ENCODE results near the gene KRTAP10-11.
A peak's percentile ranks its signal among the peaks of the same experiment; 100 is the strongest.
"Not testable (repeated sequence)": the region's sequence is repeated elsewhere in the genome, so short reads cannot be mapped to it uniquely, and the experiment has no call there.

Gene KRTAP10-11

DNA sequence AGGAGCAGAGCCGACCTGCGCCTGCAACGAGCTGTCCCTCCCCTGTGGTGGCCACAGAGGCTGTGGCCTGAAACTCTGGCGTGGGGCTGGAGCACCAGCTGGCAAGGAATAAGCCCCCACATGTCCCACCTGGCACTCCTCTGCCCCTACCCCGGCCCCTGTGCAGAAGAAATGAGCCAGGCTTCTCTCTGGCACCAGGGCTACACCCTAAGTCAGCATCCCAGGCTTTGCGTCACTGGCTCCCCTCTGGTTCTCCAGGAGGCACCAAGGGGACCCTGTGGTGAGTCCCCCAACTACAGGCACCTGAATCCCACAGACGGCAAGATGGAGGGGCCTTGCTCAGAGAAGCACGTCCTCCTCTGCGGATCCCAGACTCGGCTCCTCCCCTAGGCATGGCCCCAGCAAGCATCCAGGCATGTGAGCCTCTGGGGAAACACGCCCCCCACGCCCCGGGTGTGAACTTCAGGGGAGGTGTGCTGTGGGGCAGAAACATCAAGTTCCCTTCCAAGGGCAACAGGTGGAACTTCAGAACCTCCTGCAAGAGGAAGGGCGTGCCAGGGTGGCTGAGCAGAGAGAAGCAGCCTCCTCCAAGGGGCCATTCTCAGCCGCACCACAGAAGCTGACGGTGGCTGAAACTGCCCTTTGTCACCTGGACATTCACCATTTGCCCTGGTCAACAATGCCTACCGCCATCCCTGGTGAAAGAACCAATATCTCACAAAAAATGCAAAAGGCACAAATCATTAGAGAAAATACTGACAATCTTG lies 42.9 kb upstream of the KRTAP10-11 start:
- Histone ChIP-seq H3K9me3 (replicated peaks in 1 of 11) (peaks cover 6 to 25% (median 20%) of the 10 kb centered on the region in 11 experiments; a peak in 21 of 22 replicates), H3K4me3 (no peak overlapping the region), H3K36me3 (no peaks in the 10 kb centered on the region), H3K27me3 (no peaks in the 10 kb centered on the region), H3K9ac (no peak overlapping the region), H3K4me2 (no peak overlapping the region), H3K4me1 (no peaks in the 10 kb centered on the region; a peak in 1 of 20 replicates), H3K27ac (no peak overlapping the region), H4K20me1 (no peaks in the 10 kb centered on the region)
- TF ChIP-seq Cebpa-rat (IDR thresholded peaks at IDR 0.05) = no peak

DNA sequence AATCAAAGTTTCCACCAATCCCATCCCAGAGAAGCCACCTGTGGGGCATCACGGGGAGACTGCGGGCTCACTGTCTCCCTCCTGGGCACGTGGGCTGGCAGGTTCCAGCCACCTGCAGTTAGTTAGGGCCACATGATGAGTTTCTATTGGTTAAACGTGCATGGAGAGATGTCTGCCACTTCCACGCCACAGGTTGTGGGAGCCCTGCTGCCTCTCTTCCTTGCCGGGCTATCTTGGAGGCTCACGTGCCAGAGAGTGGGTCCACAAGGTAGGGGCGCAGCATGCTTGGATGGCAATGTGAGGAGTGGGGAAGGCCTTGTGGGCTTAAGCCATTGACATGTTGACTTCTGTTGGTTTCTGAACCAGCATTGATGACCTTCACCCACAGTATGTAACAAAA lies 42.3 kb upstream of the KRTAP10-11 start:
- Histone ChIP-seq H4K20me1 (no peaks in the 10 kb centered on the region), H3K4me3 (no peak overlapping the region), H3K36me3 (no peaks in the 10 kb centered on the region), H3K9ac (no peak overlapping the region), H3K27me3 (no peaks in the 10 kb centered on the region), H3K27ac (no peak overlapping the region), H3K9me3 (replicated peaks in 1 of 11) (peaks cover 10 to 32% (median 19%) of the 10 kb centered on the region in 11 experiments), H3K4me1 (no peaks in the 10 kb centered on the region; a peak in 1 of 20 replicates), H3K4me2 (no peak overlapping the region)
- TF ChIP-seq Cebpa-rat (IDR thresholded peaks at IDR 0.05) = no peak

DNA sequence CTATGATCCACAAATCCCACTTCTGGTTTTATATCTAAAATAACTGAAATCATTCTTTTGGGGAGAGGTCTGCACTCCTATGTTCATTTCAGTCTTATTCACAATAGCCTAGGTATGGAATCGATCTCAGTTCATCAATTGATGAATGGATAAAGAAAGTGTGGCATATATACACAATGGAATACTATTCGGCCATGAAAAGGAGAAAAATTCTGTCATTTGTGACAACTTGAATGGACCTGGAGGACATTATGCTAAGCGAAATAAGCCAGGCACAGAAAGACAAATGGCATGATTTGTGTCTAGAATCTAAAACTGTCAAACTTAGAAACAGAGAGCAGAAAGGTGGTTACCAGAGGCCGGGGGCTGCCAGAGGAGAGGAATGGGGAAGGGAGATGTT lies 39.7 kb upstream of the KRTAP10-11 start:
- H3K9me3 ChIP-seq (replicated peaks in 1 of 11) = peaks cover 36 to 57% (median 45%) of the 10 kb centered on the region in 11 experiments
- H3K4me3 ChIP-seq = no peak overlapping the region
- H3K27me3 ChIP-seq = no peaks in the 10 kb centered on the region
- H3K9ac ChIP-seq = no peak overlapping the region
- no peak for TF ChIP-seq Cebpa-rat (IDR thresholded peaks at IDR 0.05)
- H3K36me3 ChIP-seq = peaks cover 0 to 7% (median 0%) of the 10 kb centered on the region in 11 experiments; a peak in 4 of 22 replicates
- H3K27ac ChIP-seq = no peak overlapping the region
- H3K4me2 ChIP-seq = no peak overlapping the region
- no peaks in the 10 kb centered on the region; a peak in 1 of 20 replicates for H3K4me1 ChIP-seq
- H4K20me1 ChIP-seq = no peaks in the 10 kb centered on the region

DNA sequence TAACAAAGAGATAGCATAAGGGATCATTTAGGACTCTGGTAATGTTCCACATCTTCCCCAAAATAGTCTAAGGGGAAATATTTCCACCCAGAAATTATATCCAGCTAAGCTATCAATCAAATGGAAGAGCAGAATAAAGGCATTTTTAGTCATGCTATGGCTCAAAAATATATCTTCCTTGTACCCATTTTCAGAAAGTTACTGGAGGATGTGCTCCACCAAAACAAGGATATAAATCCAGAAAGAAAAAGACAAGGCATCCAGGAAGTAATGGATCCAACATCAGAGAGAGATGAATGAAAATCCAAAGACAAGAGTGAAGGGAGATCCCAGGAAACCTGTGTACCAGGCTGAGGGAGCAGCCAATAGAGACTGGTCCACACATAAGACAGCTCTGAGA lies 37.0 kb upstream of the KRTAP10-11 start:
- peaks cover 0 to 7% (median 0%) of the 10 kb centered on the region in 11 experiments; a peak in 4 of 22 replicates for H3K36me3 ChIP-seq
- H3K4me3 ChIP-seq = no peak overlapping the region
- H3K27me3 ChIP-seq = no peaks in the 10 kb centered on the region
- H4K20me1 ChIP-seq = no peaks in the 10 kb centered on the region
- H3K27ac ChIP-seq = no peak overlapping the region
- H3K9ac ChIP-seq = no peak overlapping the region
- peaks cover 38 to 55% (median 46%) of the 10 kb centered on the region in 11 experiments for H3K9me3 ChIP-seq (replicated peaks in 1 of 11)
- no peak overlapping the region for H3K4me2 ChIP-seq
- H3K4me1 ChIP-seq = peaks cover 0 to 4% (median 1%) of the 10 kb centered on the region in 10 experiments; a peak in 8 of 20 replicates
- no peak for TF ChIP-seq Cebpa-rat (IDR thresholded peaks at IDR 0.05)

DNA sequence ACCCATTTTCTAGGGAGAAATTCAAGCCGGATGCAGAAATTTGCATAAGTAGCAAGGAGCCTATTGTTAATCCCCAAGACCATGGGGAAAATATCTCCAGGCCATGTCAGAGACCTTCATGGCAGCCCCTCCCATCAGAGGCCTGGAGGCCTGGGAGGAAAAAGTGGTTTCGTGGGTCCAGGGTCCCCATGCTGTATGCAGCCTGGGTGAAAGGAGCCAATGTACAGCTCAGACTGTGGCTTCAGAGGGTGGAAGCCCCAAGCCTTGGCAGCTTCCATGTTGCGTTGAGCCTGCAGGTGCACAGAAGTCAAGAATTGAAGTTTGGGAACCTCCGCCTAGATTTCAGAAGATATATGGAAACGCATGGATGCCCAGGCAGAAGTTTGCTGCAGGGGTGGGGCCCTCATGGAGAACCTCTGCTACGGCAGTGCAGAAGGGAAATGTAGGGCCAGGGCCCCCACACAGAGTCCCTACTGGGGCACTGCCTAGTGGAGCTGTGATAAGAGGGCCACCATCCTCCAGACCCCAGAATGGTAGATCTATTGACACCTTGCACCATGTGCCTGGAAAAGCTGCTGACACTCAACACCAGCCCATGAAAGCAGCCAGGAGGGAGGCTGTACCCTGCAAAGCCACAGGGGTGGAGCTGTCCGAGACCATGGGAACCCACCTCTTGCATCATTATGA lies 35.9 kb upstream of the KRTAP10-11 start:
- not testable (repeated sequence) for H3K9ac ChIP-seq, H3K27me3 ChIP-seq, H3K27ac ChIP-seq, H4K20me1 ChIP-seq, H3K4me2 ChIP-seq, H3K36me3 ChIP-seq
- Histone ChIP-seq H3K4me3 (peak overlapping the region in 1 of 10 experiments; percentile 15; a peak in 1 of 20 replicates), H3K4me1 (peaks cover 0 to 15% (median 12%) of the 10 kb centered on the region in 10 experiments; a peak in 13 of 20 replicates), H3K9me3 (replicated peaks in 1 of 11) (peaks cover 36 to 52% (median 40%) of the 10 kb centered on the region in 11 experiments)

DNA sequence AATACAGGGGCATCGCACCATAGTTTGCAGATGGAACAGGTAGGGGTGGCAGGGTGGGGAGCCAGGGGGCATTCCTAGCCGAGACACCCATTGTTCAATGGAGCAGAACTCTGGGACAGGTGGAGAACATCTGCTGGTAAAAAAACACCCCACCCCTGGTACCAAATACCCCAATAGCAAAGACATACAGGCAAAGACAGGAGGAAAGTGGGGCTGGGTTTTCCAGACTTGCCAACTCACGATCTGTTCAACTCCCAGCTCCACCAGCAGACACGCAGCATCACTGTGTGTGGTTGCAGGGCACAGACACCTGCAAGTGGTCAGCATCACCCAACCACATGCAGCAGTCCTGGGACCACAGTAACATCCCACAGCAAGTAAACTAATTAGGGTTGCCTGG lies 34.7 kb upstream of the KRTAP10-11 start:
- Histone ChIP-seq H3K4me1 (peaks cover 0 to 28% (median 23%) of the 10 kb centered on the region in 10 experiments; a peak in 16 of 20 replicates), H3K4me2 (no peak overlapping the region)

DNA sequence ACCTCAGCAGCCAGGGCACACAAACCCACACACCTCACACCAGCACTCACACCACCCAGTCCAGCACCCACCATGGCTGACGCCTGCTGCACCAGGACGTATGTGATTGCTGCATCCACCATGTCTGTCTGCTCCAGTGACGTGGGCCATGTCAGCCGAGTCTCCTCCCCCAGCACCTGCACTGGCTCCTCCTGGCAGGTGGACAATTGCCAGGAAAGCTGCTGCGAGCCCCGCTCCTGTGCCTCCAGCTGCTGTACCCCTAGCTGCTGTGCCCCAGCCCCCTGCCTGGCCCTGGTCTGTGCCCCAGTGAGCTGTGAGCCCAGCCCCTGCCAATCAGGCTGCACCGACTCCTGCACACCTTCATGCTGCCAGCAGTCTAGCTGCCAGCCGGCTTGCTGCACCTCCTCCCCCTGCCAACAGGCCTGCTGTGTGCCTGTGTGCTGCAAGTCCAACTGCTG lies 34.2 kb upstream of the KRTAP10-11 start, which contains the start of gene KRTAP10-8:
TSS of gene KRTAP10-8 (plus strand) at position 51 of the 458 bp plus-strand sequence. CDS start at position 73, 22 bp downstream.
- no peak for TF ChIP-seq Cebpa-rat (IDR thresholded peaks at IDR 0.05)
- no peaks in the 10 kb centered on the region for H4K20me1 ChIP-seq
- no peak within 1 kb of the TSS for H3K27ac ChIP-seq
- peaks cover 0 to 5% (median 0%) of the 10 kb centered on the region in 11 experiments; a peak in 3 of 22 replicates for H3K27me3 ChIP-seq
- H3K9ac ChIP-seq = no peak within 1 kb of the TSS
- no peak within 1 kb of the TSS for H3K4me3 ChIP-seq
- H3K36me3 ChIP-seq = peaks cover 0 to 7% (median 0%) of the 10 kb centered on the region in 11 experiments; a peak in 4 of 22 replicates
- H3K4me2 ChIP-seq = no peak within 1 kb of the TSS; a peak in 1 of 22 replicates
- peaks cover 36 to 45% (median 37%) of the 10 kb centered on the region in 11 experiments for H3K9me3 ChIP-seq (replicated peaks in 1 of 11)
- peaks cover 4 to 33% (median 26%) of the 10 kb centered on the region in 10 experiments for H3K4me1 ChIP-seq

More for the DNA sequence above, 34.7 kb upstream of the KRTAP10-11 start:
- no peak for TF ChIP-seq Cebpa-rat (IDR thresholded peaks at IDR 0.05)
- H3K9ac ChIP-seq = no peak overlapping the region
- H3K27ac ChIP-seq = no peak overlapping the region
- H3K27me3 ChIP-seq = peaks cover 0 to 5% (median 0%) of the 10 kb centered on the region in 11 experiments; a peak in 3 of 22 replicates
- no peak overlapping the region for H3K4me3 ChIP-seq
- H3K9me3 ChIP-seq (replicated peaks in 1 of 11) = peaks cover 36 to 46% (median 39%) of the 10 kb centered on the region in 11 experiments
- H4K20me1 ChIP-seq = no peaks in the 10 kb centered on the region
- peaks cover 0 to 7% (median 0%) of the 10 kb centered on the region in 11 experiments; a peak in 4 of 22 replicates for H3K36me3 ChIP-seq

DNA sequence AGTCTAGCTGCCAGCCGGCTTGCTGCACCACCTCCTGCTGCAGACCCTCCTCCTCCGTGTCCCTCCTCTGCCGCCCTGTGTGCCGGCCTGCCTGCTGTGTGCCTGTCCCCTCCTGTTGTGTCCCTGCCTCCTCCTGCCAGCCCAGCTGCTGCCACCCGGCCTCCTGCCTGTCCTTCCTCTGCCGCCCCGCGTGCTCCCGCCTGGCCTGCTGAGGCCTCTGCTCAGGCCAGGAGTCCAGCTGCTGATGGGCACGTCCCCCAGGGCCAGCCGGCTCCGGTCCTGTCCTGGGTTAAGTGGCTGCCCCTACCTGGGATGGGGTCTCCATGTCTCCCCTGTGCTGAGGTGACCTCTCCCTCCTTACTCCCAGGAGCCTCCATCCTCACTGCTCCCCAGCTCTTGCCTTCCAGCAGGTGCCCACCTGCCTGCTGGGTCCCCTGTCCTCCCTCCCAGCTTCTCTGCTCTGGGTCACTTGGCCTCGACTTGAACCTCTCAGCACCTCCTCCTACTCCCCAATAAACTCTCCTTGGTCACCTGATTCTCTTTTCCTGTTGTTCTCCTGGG lies 33.5 kb upstream of the KRTAP10-11 start:
- Histone ChIP-seq H3K9me3 (replicated peaks in 1 of 11) (peaks cover 36 to 44% (median 37%) of the 10 kb centered on the region in 11 experiments), H3K4me3 (no peak overlapping the region), H3K27ac (no peak overlapping the region), H4K20me1 (no peaks in the 10 kb centered on the region), H3K4me1 (peaks cover 11 to 38% (median 30%) of the 10 kb centered on the region in 10 experiments), H3K4me2 (no peak overlapping the region; a peak in 1 of 22 replicates), H3K36me3 (peaks cover 0 to 7% (median 0%) of the 10 kb centered on the region in 11 experiments; a peak in 4 of 22 replicates), H3K9ac (no peak overlapping the region), H3K27me3 (peaks cover 0 to 5% (median 0%) of the 10 kb centered on the region in 11 experiments; a peak in 3 of 22 replicates)
- no peak for TF ChIP-seq Cebpa-rat (IDR thresholded peaks at IDR 0.05)

All from BLaER1 treated with 17β-estradiol and CSF1 and Interleukin-3, amounts not matched to agents 10 nM and 100 nM (cell line).